Naive thymus-derived CD8-positive, alpha-beta T cell (primary cell): ENCODE measurements around the gene DGAT2L6. TPM values are rescaled to one million over a fixed set of nuclear protein-coding genes. Genes with fewer than 3 reads are reported as not detected.
"Not testable (repeated sequence)": the region's sequence is repeated elsewhere in the genome, so short reads cannot be mapped to it uniquely, and the experiment has no call there.

Experiments used
- ATAC-seq, 2 donors: fragments of 150-1000 bp; cut with Tn5 transposase in 1 of 2; sonication (Bioruptor Pico), chemical (Tn5 transposase) in 1 of 2; 1 replicate in 1 of 2; 2 replicates in 1 of 2; pipeline ENCODE4 v1.10.0; 2021; ENCODE audit warnings: mild to moderate bottlenecking in 2 of 2, moderate library complexity in 2 of 2
- POLR2A ChIA-PET: fragments of 350-600 bp; sonication (Branson Sonifier 250); formaldehyde crosslinking; loops from one replicate; lab custom pipeline; 2021; ENCODE audit warnings: antibody characterized with exemption; lab: Charles Lee
- DNase-seq, 10 donors: peaks; one replicate each; pipeline versions ENCODE4 v3.0.0 to v3.0.0-alpha.2; 2020 to 2022
- H3K27ac Mint-ChIP-seq, 10 donors: one replicate each; pipeline ENCODE4 v1.8.0; 2020 to 2022; ENCODE audit warnings: mild to moderate bottlenecking in 10 of 10, mixed read lengths in 10 of 10, moderate library complexity in 4 of 10, inconsistent platforms in 1 of 10
- H3K27me3 Mint-ChIP-seq, 5 donors: one replicate each; pipeline ENCODE4 v1.8.0; 2021 to 2022; ENCODE audit warnings: mixed read lengths in 5 of 5
- H3K36me3 Mint-ChIP-seq, 3 donors: one replicate each; pipeline ENCODE4 v1.8.0; 2020 to 2022; ENCODE audit warnings: mixed read lengths in 3 of 3, mild to moderate bottlenecking in 2 of 3, inconsistent platforms in 1 of 3
- H3K4me1 Mint-ChIP-seq, 4 donors: one replicate each; pipeline ENCODE4 v1.8.0; 2021 to 2022; ENCODE audit warnings: mixed read lengths in 4 of 4
- H3K4me3 Mint-ChIP-seq, 10 donors: one replicate each; pipeline ENCODE4 v1.8.0; 2020 to 2022; ENCODE audit warnings: mild to moderate bottlenecking in 10 of 10, mixed read lengths in 10 of 10, moderate library complexity in 6 of 10, inconsistent platforms in 1 of 10
- H3K9me3 Mint-ChIP-seq, 9 donors: one replicate each; pipeline ENCODE4 v1.8.0; 2020 to 2022; ENCODE audit warnings: mixed read lengths in 9 of 9, mild to moderate bottlenecking in 3 of 9, inconsistent platforms in 1 of 9, moderate library complexity in 1 of 9
- polyA plus RNA-seq, 3 donors: library from polyadenylated mRNA; unstranded; fragments of 300-500 nt; fragmentation: Illumina TruSeq; gene quantifications; one replicate each; pipeline ENCODE4 v1.2.3, GENCODE V29; 2021
- total RNA-seq, 8 experiments: library from RNA in 2 of 8; stranded (reverse) in 2 of 8; gene quantifications; one replicate each; pipeline ENCODE4 v1.2.3 and lab custom pipeline; 2021 to 2026

DGAT2L6 gene
- total and polyA plus RNA-seq, 5 experiments from 2014 or later, result not detected

DNA sequence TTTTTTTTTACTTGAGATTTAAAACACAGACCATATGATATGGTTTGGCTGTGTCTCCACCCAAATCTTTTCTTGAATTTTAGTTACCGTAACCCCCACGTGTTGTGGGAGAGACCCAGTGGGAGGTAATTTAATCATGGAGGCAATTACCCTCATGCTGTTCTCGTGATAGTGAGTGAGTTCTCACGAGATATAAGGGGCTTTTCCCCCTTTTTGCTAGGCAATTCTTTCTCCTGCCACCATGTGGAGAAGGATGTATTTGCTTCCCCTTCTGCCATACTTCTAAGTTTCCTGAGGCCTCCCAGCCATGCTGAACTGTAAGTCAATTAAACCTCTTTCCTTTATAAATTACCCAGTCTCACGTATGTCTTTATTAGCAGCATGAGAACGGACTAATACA, 32.3 kb downstream of the DGAT2L6 start:
- DNase-seq, H3K27ac Mint-ChIP-seq, H3K4me3 Mint-ChIP-seq, H3K27me3 Mint-ChIP-seq, H3K36me3 Mint-ChIP-seq, POLR2A ChIA-PET, H3K9me3 Mint-ChIP-seq, ATAC-seq, H3K4me1 Mint-ChIP-seq: not testable (repeated sequence)

GRCh38 chrX:70219938-70220764, 42.9 kb downstream of the DGAT2L6 start:
- no peaks in the 10 kb centered on the region for H3K9me3 Mint-ChIP-seq
- no peak overlapping the region for H3K27ac Mint-ChIP-seq
- H3K27me3 Mint-ChIP-seq, result no peaks in the 10 kb centered on the region
- DNase-seq (no peak), ATAC-seq (no peak)
- POLR2A ChIA-PET, result no interaction called here
- H3K4me3 Mint-ChIP-seq, result no peak overlapping the region
- no peaks in the 10 kb centered on the region for H3K4me1 Mint-ChIP-seq
- no peaks in the 10 kb centered on the region for H3K36me3 Mint-ChIP-seq

GRCh38 chrX:70226048-70226447, 48.8 kb downstream of the DGAT2L6 start:
- Mint-ChIP-seq H3K36me3 (peaks cover 0 to 2% (median 0%) of the 10 kb centered on the region in 3 donors), H3K27me3 (no peaks in the 10 kb centered on the region), H3K9me3 (no peaks in the 10 kb centered on the region), H3K27ac (no peak overlapping the region), H3K4me1 (no peaks in the 10 kb centered on the region), H3K4me3 (no peak overlapping the region)
- ATAC-seq (no peak), DNase-seq (no peak)
- POLR2A ChIA-PET, result no interaction called here

DNA sequence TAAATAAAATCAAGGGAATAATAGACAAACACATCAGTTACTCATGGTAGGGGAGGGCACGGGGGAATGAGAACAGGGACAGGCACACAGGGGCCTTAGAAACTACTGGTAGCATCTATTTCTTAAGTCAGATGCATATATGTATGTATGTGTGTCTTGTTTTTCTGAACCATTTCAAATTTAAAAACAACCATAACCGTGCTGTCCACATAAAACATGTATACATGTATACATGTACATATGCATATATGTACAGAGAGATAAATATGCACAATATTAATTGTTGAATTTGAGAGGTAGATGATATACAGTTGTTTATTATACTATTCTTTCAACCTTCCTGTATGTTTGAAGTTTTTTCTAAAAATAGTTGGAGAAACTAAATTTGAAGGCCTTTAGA, 49.4 kb downstream of the DGAT2L6 start:
- no peaks in the 10 kb centered on the region for H3K4me1 Mint-ChIP-seq
- no peaks in the 10 kb centered on the region for H3K27me3 Mint-ChIP-seq
- H3K9me3 Mint-ChIP-seq, result no peaks in the 10 kb centered on the region
- H3K27ac Mint-ChIP-seq, result no peak overlapping the region
- DNase-seq (no peak), ATAC-seq (no peak)
- peaks cover 0 to 2% (median 0%) of the 10 kb centered on the region in 3 donors for H3K36me3 Mint-ChIP-seq
- H3K4me3 Mint-ChIP-seq, result no peak overlapping the region
- POLR2A ChIA-PET, result no interaction called here

DNA sequence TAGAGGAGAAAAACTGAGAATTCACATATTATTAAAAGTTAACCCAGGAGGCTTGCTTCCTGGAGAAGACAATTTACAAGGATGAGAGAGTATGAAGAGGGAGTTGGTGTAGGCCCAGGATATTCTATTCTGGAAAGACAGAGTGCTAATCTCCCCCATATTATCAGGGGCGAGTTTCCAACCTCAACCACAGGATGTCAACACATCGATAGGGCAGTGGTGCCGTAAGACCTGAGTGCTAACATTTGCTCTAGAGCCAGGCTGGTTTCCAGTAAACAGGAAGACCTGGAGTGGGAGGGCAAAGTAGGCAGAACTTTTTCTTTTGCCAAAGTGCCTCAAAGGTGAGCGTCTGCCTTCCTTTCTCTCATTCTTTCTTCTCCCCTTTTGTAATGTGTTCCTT, 54.4 kb downstream of the DGAT2L6 start:
- peaks cover 0 to 2% (median 0%) of the 10 kb centered on the region in 4 donors for H3K4me1 Mint-ChIP-seq
- DNase-seq, result no peak
- ATAC-seq, result no peak

GRCh38 chrX:70234355-70234754, 57.1 kb downstream of the DGAT2L6 start, which contains the start of gene AWAT1:
Gene AWAT1, plus strand, starts transcription at chrX:70234655. Its CDS starts 41 bp downstream, at chrX:70234696.
- peaks cover 0 to 2% (median 0%) of the 10 kb centered on the region in 4 donors for H3K4me1 Mint-ChIP-seq
- POLR2A ChIA-PET, result no interaction called here
- H3K27me3 Mint-ChIP-seq, result peaks cover 0 to 1% (median 0%) of the 10 kb centered on the region in 5 donors
- H3K36me3 Mint-ChIP-seq, result no peaks in the 10 kb centered on the region
- no peak for DNase-seq
- H3K27ac Mint-ChIP-seq, result no peak within 1 kb of the TSS
- no peaks in the 10 kb centered on the region for H3K9me3 Mint-ChIP-seq
- H3K4me3 Mint-ChIP-seq, result no peak within 1 kb of the TSS
- ATAC-seq, result no peak

More for the DNA sequence above, 54.4 kb downstream of the DGAT2L6 start:
- POLR2A ChIA-PET, result no interaction called here
- Mint-ChIP-seq H3K36me3 (peaks cover 0 to 2% (median 0%) of the 10 kb centered on the region in 3 donors), H3K4me3 (no peak overlapping the region), H3K27ac (no peak overlapping the region), H3K9me3 (no peaks in the 10 kb centered on the region), H3K27me3 (peaks cover 0 to 1% (median 0%) of the 10 kb centered on the region in 5 donors)

GRCh38 chrX:70240751-70241150, 63.5 kb downstream of the DGAT2L6 start:
- DNase-seq, result no peak
- no peak overlapping the region for H3K27ac Mint-ChIP-seq
- H3K36me3 Mint-ChIP-seq, result no peaks in the 10 kb centered on the region
- H3K27me3 Mint-ChIP-seq, result peaks cover 0 to 1% (median 0%) of the 10 kb centered on the region in 5 donors
- ATAC-seq, result no peak
- no peaks in the 10 kb centered on the region for H3K4me1 Mint-ChIP-seq
- POLR2A ChIA-PET, result no interaction called here
- H3K4me3 Mint-ChIP-seq, result no peak overlapping the region
- H3K9me3 Mint-ChIP-seq, result no peaks in the 10 kb centered on the region

- H3K4me1 Mint-ChIP-seq, result no peaks in the 10 kb centered on the region
- no peaks in the 10 kb centered on the region for H3K36me3 Mint-ChIP-seq
- H3K27me3 Mint-ChIP-seq, result peaks cover 0 to 1% (median 0%) of the 10 kb centered on the region in 5 donors
- no peak overlapping the region for H3K4me3 Mint-ChIP-seq
- no peak overlapping the region for H3K27ac Mint-ChIP-seq
- ATAC-seq (no peak), DNase-seq (no peak)
- H3K9me3 Mint-ChIP-seq, result no peaks in the 10 kb centered on the region
- POLR2A ChIA-PET, result no interaction called here
Observed at GRCh38 chrX:70241501-70241900, 64.2 kb downstream of the DGAT2L6 start.

DNA sequence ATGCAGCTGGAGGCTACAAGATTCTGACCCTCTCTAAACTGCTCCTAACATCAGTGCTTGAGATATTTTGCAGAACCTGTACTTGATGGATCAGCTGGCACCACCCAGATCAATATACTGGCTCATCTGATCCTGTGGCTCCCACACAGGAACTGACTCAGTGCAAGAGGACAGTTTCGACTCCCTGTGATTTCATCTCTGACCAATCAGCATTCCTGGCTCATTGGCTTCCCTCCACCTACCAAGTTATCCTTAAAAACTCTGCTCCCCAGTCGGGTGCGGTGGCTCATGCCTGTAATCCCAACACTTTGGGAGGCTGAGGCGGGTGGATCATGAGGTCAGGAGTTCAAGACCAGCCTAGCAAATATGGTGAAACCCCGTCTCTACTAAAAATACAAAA, 66.3 kb downstream of the DGAT2L6 start:
- H3K4me3 Mint-ChIP-seq, H3K27me3 Mint-ChIP-seq, H3K9me3 Mint-ChIP-seq, ATAC-seq, DNase-seq, POLR2A ChIA-PET, H3K27ac Mint-ChIP-seq, H3K36me3 Mint-ChIP-seq, H3K4me1 Mint-ChIP-seq: not testable (repeated sequence)

DNA sequence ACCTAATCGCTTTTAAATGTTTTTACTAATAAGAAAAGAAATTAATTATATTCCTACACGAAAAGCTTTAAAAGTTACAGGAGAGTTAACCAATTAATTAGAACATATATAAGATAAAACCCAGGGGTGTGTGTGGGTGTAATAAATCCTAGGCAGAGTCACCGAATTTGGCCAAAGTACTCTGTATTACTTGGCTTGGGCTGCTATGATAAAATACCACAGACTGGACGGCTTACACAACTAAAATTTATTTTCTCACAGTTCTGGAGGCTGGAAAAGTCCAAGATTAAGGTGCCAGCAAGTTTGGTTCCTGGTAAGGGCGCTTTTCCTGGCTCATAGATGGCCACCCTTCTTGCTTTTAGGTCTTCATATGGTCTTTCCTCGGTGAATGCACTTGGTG, 67.6 kb downstream of the DGAT2L6 start:
- no peak for ATAC-seq

GRCh38 chrX:70247252-70247651, 70.0 kb downstream of the DGAT2L6 start:
- peaks cover 0 to 1% (median 0%) of the 10 kb centered on the region in 5 donors for H3K27me3 Mint-ChIP-seq
- no peak for DNase-seq
- H3K4me3 Mint-ChIP-seq, result no peak overlapping the region
- H3K9me3 Mint-ChIP-seq, result no peaks in the 10 kb centered on the region
- POLR2A ChIA-PET, result no interaction called here
- no peak for ATAC-seq
- peaks cover 0 to 3% (median 0%) of the 10 kb centered on the region in 3 donors for H3K36me3 Mint-ChIP-seq
- no peak overlapping the region for H3K27ac Mint-ChIP-seq
- H3K4me1 Mint-ChIP-seq, result no peaks in the 10 kb centered on the region

More for the DNA sequence above, 67.6 kb downstream of the DGAT2L6 start:
- H3K4me3 Mint-ChIP-seq, result no peak overlapping the region
- H3K27me3 Mint-ChIP-seq, result peaks cover 0 to 1% (median 0%) of the 10 kb centered on the region in 5 donors
- no peak for DNase-seq
- POLR2A ChIA-PET, result no interaction called here
- H3K27ac Mint-ChIP-seq, result no peak overlapping the region
- H3K9me3 Mint-ChIP-seq, result no peaks in the 10 kb centered on the region
- peaks cover 0 to 2% (median 0%) of the 10 kb centered on the region in 3 donors for H3K36me3 Mint-ChIP-seq
- no peaks in the 10 kb centered on the region for H3K4me1 Mint-ChIP-seq

DNA sequence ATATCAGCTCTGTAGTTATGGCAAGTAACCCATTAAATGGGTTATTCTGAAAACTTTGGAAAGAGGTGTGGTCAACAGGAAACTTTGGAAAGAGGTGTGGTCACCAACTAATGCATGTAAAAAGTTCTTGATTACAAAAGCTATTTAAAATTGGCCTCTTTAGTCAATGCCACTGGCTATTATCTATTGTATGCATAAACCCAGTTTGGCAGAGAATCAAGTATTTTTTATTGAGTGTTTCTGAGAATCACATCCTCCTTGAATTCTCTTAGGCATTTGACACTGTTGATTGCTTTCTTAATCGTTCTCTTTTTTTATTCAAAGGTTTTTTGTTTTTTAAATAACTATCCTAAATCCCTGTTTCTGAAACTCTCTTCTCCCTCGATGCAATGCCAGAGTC, 75.2 kb downstream of the DGAT2L6 start:
- no peak overlapping the region for H3K4me3 Mint-ChIP-seq
- H3K27me3 Mint-ChIP-seq, result no peaks in the 10 kb centered on the region
- H3K27ac Mint-ChIP-seq, result no peak overlapping the region
- ATAC-seq (no peak), DNase-seq (no peak)
- no peaks in the 10 kb centered on the region for H3K9me3 Mint-ChIP-seq
- no peaks in the 10 kb centered on the region for H3K4me1 Mint-ChIP-seq
- H3K36me3 Mint-ChIP-seq, result peaks cover 11 to 15% (median 13%) of the 10 kb centered on the region in 3 donors
- POLR2A ChIA-PET, result no interaction called here

DNA sequence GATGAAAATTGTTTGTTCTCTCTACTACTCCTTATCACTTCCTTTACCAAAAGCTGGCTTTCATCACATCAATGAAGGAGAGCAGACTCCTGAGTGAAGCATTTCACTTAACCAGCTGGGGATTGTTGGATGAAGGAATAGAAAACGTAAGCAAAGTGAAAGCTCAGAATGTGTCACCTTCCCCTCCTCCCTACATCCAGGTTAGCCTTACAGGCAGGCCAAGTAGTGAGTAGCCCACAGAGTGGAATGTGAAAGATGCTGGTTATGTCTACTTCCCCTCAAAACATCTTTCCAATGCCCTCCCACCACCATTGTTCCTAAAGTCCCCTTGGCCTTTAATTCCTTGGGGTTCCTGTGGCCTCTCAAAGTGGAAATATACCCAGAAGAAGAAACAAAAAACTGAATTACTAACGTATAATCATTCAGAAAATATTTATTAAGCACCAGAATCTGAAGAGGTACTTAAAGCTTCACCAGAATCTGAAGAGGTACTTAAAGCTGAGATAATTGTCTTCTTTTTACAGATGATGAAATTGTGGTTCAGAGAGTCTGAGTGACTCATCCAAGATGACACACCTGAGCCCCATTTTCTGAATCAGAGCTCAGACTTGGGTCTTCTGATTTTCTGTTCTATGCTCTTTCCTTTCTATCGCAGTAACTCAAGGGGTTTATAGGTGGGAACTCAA, 76.2 kb downstream of the DGAT2L6 start:
- H3K36me3 Mint-ChIP-seq, result peaks cover 11 to 15% (median 13%) of the 10 kb centered on the region in 3 donors
- DNase-seq, result no peak
- no peaks in the 10 kb centered on the region for H3K27me3 Mint-ChIP-seq
- H3K9me3 Mint-ChIP-seq, result no peaks in the 10 kb centered on the region
- no peak overlapping the region for H3K27ac Mint-ChIP-seq
- H3K4me3 Mint-ChIP-seq, result no peak overlapping the region
- ATAC-seq, result no peak
- POLR2A ChIA-PET, result no interaction called here
- no peaks in the 10 kb centered on the region for H3K4me1 Mint-ChIP-seq
